ENCODE data around the gene COPS2. TPM values are rescaled to one million over a fixed set of nuclear protein-coding genes. Genes with fewer than 3 reads are reported as not detected.

Gene COPS2
- polyA plus RNA-seq, 1 experiment: 135 TPM

GRCh38 chr15:49135911-49136310 lies 19.5 kb downstream of the COPS2 start:
- no peaks in the 10 kb centered on the region for H3K27me3 ChIP-seq (ENCODE audit: control insufficient read depth, insufficient read depth, low read length)
- POLR2A ChIA-PET: no interaction called here
- H3K9me3 ChIP-seq (ENCODE audit: control insufficient read depth, insufficient read depth, low read length): no peaks in the 10 kb centered on the region
- no peak overlapping the region for H3K27ac ChIP-seq (ENCODE audit: low read depth, low read length)
- TF ChIP-seq CTCF (IDR thresholded peaks at IDR 0.05; ENCODE audit: low read depth, low read length): no peak
- CTCF ChIA-PET: no interaction called here
- H3K4me3 ChIP-seq (ENCODE audit: low read depth, low read length): no peak overlapping the region
- peak; percentile 66 for DNase-seq (ENCODE audit: low read depth, low spot score)

- no peak for TF ChIP-seq CTCF (IDR thresholded peaks at IDR 0.05; ENCODE audit: low read depth, low read length)
- ChIA-PET CTCF (no interaction called here), POLR2A (no interaction called here)
- DNase-seq (ENCODE audit: low read depth, low spot score): no peak
- peak overlapping the region; percentile 41 for H3K27ac ChIP-seq (ENCODE audit: low read depth, low read length)
- H3K9me3 ChIP-seq (ENCODE audit: control insufficient read depth, insufficient read depth, low read length): no peaks in the 10 kb centered on the region
- H3K4me3 ChIP-seq (ENCODE audit: low read depth, low read length): no peak overlapping the region
- no peaks in the 10 kb centered on the region for H3K27me3 ChIP-seq (ENCODE audit: control insufficient read depth, insufficient read depth, low read length)
Observed at GRCh38 chr15:49135342-49135857, 20.0 kb downstream of the COPS2 start.

GRCh38 chr15:49134683-49135341 lies 20.6 kb downstream of the COPS2 start:
- Histone ChIP-seq H3K27me3 (ENCODE audit: control insufficient read depth, insufficient read depth, low read length) (no peaks in the 10 kb centered on the region), H3K9me3 (ENCODE audit: control insufficient read depth, insufficient read depth, low read length) (no peaks in the 10 kb centered on the region), H3K27ac (ENCODE audit: low read depth, low read length) (peak overlapping the region; percentile 41), H3K4me3 (ENCODE audit: low read depth, low read length) (no peak overlapping the region)
- no peak for TF ChIP-seq CTCF (IDR thresholded peaks at IDR 0.05; ENCODE audit: low read depth, low read length)
- ChIA-PET CTCF (no interaction called here), POLR2A (no interaction called here)
- no peak for DNase-seq (ENCODE audit: low read depth, low spot score)

- ChIA-PET CTCF (interaction anchor here (1.5 kb wide), 1 partner anchor 156 kb away, joined by 3 read pairs; no protein-coding TSS in a partner anchor), POLR2A (no interaction called here)
- no peak for TF ChIP-seq CTCF (IDR thresholded peaks at IDR 0.05; ENCODE audit: low read depth, low read length)
- no peaks in the 10 kb centered on the region for H3K27me3 ChIP-seq (ENCODE audit: control insufficient read depth, insufficient read depth, low read length)
- no peak for DNase-seq (ENCODE audit: low read depth, low spot score)
- no peaks in the 10 kb centered on the region for H3K9me3 ChIP-seq (ENCODE audit: control insufficient read depth, insufficient read depth, low read length)
- no peak overlapping the region for H3K27ac ChIP-seq (ENCODE audit: low read depth, low read length)
- no peak overlapping the region for H3K4me3 ChIP-seq (ENCODE audit: low read depth, low read length)
Observed at GRCh38 chr15:49131403-49131802, 24.0 kb downstream of the COPS2 start.

GRCh38 chr15:49124371-49124770 lies 31.0 kb downstream of the COPS2 start:
- no peak overlapping the region for H3K27ac ChIP-seq (ENCODE audit: low read depth, low read length)
- CTCF ChIA-PET: interaction anchor here (1.0 to 1.5 kb wide), 2 partner anchors 22 to 263 kb away, joined by 3 to 6 read pairs; no protein-coding TSS in a partner anchor
- H3K4me3 ChIP-seq (ENCODE audit: low read depth, low read length): no peak overlapping the region
- POLR2A ChIA-PET: no interaction called here
- DNase-seq (ENCODE audit: low read depth, low spot score): no peak
- H3K27me3 ChIP-seq (ENCODE audit: control insufficient read depth, insufficient read depth, low read length): no peaks in the 10 kb centered on the region
- TF ChIP-seq CTCF (IDR thresholded peaks at IDR 0.05; ENCODE audit: low read depth, low read length): no peak
- H3K9me3 ChIP-seq (ENCODE audit: control insufficient read depth, insufficient read depth, low read length): no peaks in the 10 kb centered on the region
